ENCODE measurements around the gene PAM16. TPM values are rescaled to one million over a fixed set of nuclear protein-coding genes. Genes with fewer than 3 reads are reported as not detected.
A peak's percentile ranks its signal among the peaks of the same experiment; 100 is the strongest.

Gene PAM16
- total RNA-seq, 1 donor from 2014 or later: 67.3 TPM

GRCh38 chr16:4392382-4393239 lies 41.5 kb upstream of the PAM16 start:
- H3K9me3 ChIP-seq (replicated peaks): no peaks in the 10 kb centered on the region
- TF ChIP-seq, protein P1, sequence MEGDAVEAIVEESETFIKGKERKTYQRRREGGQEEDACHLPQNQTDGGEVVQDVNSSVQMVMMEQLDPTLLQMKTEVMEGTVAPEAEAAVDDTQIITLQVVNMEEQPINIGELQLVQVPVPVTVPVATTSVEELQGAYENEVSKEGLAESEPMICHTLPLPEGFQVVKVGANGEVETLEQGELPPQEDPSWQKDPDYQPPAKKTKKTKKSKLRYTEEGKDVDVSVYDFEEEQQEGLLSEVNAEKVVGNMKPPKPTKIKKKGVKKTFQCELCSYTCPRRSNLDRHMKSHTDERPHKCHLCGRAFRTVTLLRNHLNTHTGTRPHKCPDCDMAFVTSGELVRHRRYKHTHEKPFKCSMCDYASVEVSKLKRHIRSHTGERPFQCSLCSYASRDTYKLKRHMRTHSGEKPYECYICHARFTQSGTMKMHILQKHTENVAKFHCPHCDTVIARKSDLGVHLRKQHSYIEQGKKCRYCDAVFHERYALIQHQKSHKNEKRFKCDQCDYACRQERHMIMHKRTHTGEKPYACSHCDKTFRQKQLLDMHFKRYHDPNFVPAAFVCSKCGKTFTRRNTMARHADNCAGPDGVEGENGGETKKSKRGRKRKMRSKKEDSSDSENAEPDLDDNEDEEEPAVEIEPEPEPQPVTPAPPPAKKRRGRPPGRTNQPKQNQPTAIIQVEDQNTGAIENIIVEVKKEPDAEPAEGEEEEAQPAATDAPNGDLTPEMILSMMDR (IDR thresholded peaks at IDR 0.05; ENCODE audit: borderline replicate concordance): no peak
- peak overlapping the region; percentile 63 for H3K27ac ChIP-seq (replicated peaks)
- peak; percentile 27 for DNase-seq
- H3K36me3 ChIP-seq: peaks cover 17% of the 10 kb centered on the region
- peaks cover 52% of the 10 kb centered on the region for H3K4me1 ChIP-seq
- intact Hi-C loops (cut with micrococcal nuclease): no loop called here
- H3K4me3 ChIP-seq: no peak overlapping the region
- no peaks in the 10 kb centered on the region for H3K27me3 ChIP-seq (ENCODE audit: low read depth)

- no peak overlapping the region for H3K4me3 ChIP-seq
- no peaks in the 10 kb centered on the region for H3K27me3 ChIP-seq (ENCODE audit: low read depth)
- TF ChIP-seq, protein P1 (IDR thresholded peaks at IDR 0.05; ENCODE audit: borderline replicate concordance): no peak
- intact Hi-C loops (cut with micrococcal nuclease): no loop called here
- H3K36me3 ChIP-seq: peaks cover 18% of the 10 kb centered on the region
- no peaks in the 10 kb centered on the region for H3K9me3 ChIP-seq (replicated peaks)
- peak overlapping the region; percentile 63 for H3K27ac ChIP-seq (replicated peaks)
- DNase-seq: no peak
- H3K4me1 ChIP-seq: peaks cover 60% of the 10 kb centered on the region
Measured at GRCh38 chr16:4391631-4392381, 40.7 kb upstream of the PAM16 start.

GRCh38 chr16:4390266-4391260 lies 39.4 kb upstream of the PAM16 start:
- intact Hi-C loops (cut with micrococcal nuclease): no loop called here
- Histone ChIP-seq H3K9me3 (replicated peaks) (no peaks in the 10 kb centered on the region), H3K27ac (replicated peaks) (peak overlapping the region; percentile 84), H3K27me3 (ENCODE audit: low read depth) (no peaks in the 10 kb centered on the region), H3K36me3 (peaks cover 18% of the 10 kb centered on the region), H3K4me3 (no peak overlapping the region), H3K4me1 (peaks cover 73% of the 10 kb centered on the region)
- no peak for DNase-seq
- TF ChIP-seq, protein P1 (IDR thresholded peaks at IDR 0.05; ENCODE audit: borderline replicate concordance): no peak

GRCh38 chr16:4389051-4389955 lies 38.2 kb upstream of the PAM16 start:
- TF ChIP-seq, protein P1 (IDR thresholded peaks at IDR 0.05; ENCODE audit: borderline replicate concordance): no peak
- Histone ChIP-seq H3K9me3 (replicated peaks) (no peaks in the 10 kb centered on the region), H3K4me1 (peaks cover 85% of the 10 kb centered on the region), H3K36me3 (peaks cover 8% of the 10 kb centered on the region), H3K4me3 (no peak overlapping the region), H3K27ac (replicated peaks) (peak overlapping the region; percentile 84), H3K27me3 (ENCODE audit: low read depth) (no peaks in the 10 kb centered on the region)
- DNase-seq: peak; percentile 35
- intact Hi-C loops (cut with micrococcal nuclease): no loop called here

Data from left ventricle myocardium inferior (tissue), 1 donor.